ENCODE data around the gene PLD4. TPM values are rescaled to one million over a fixed set of nuclear protein-coding genes. Genes with fewer than 3 reads are reported as not detected.

Gene PLD4
- total and polyA plus RNA-seq, 2 of the 8 experiments (the other 6 are each of a cell fraction or from before 2014, with no cell fraction given) = 0.05 TPM; not detected in 1

- Histone ChIP-seq H3K23me2 (ENCODE audit: low read depth, low read length) (no peaks in the 10 kb centered on the region), H2BK15ac (ENCODE audit: low read length) (no peak overlapping the region), H2AFZ (ENCODE audit: low read length) (no peak overlapping the region), H4K20me1 (replicated peaks in 1 of 2; ENCODE audit: control insufficient read depth in 1 of 2, insufficient read depth in 2 of 2, low read length in 2 of 2) (peaks cover 0 to 1% of the 10 kb centered on the region in 2 experiments), H2AK5ac (ENCODE audit: low read depth, low read length) (no peak overlapping the region), H3K4me1 (replicated peaks in 1 of 4; ENCODE audit: control insufficient read depth in 3 of 4, insufficient read depth in 4 of 4, low read length in 3 of 4) (peaks cover 0 to 2% (median 0%) of the 10 kb centered on the region in 4 experiments; a peak in 1 of 7 replicates), H3K4me2 (ENCODE audit: insufficient read depth in 1 of 2, low read depth in 2 of 2, low read length in 2 of 2) (no peak overlapping the region), H3K79me2 (ENCODE audit: control insufficient read depth in 1 of 2, insufficient read depth in 2 of 2, low read length in 2 of 2) (no peaks in the 10 kb centered on the region), H2BK5ac (ENCODE audit: low read depth, low read length) (no peak overlapping the region), H3K18ac (ENCODE audit: extremely low read depth, low read length) (no peak overlapping the region), H4K5ac (ENCODE audit: insufficient read length, low read depth, low read length) (no peak overlapping the region), H3K36me3 (ENCODE audit: control insufficient read depth in 2 of 4, insufficient read depth in 4 of 4, low read length in 3 of 4) (no peaks in the 10 kb centered on the region), H3K27ac (ENCODE audit: low read depth, low read length) (no peak overlapping the region), H2BK120ac (replicated peaks; ENCODE audit: low read depth, low read length) (no peak overlapping the region), H3K9ac (replicated peaks in 1 of 4; ENCODE audit: extremely low read depth in 1 of 4, low read depth in 3 of 4, low read length in 3 of 4) (no peak overlapping the region), H2BK12ac (ENCODE audit: low read depth, low read length) (no peak overlapping the region), H3K14ac (ENCODE audit: insufficient read length) (no peak overlapping the region), H2BK20ac (ENCODE audit: low read length) (no peak overlapping the region), H3K27me3 (replicated peaks in 1 of 4; ENCODE audit: control insufficient read depth in 3 of 4, extremely low read depth in 1 of 4, insufficient read depth in 3 of 4, low read length in 3 of 4) (peaks cover 0 to 3% (median 1%) of the 10 kb centered on the region in 4 experiments; a peak in 2 of 7 replicates), H3K79me1 (ENCODE audit: low read depth, low read length) (no peaks in the 10 kb centered on the region), H4K8ac (ENCODE audit: extremely low read depth, insufficient read depth, low read length) (no peak overlapping the region), H3K23ac (ENCODE audit: insufficient read length) (no peak overlapping the region), H3K56ac (replicated peaks; ENCODE audit: insufficient read length, low read depth, low read length) (no peak overlapping the region), H4K91ac (replicated peaks; ENCODE audit: insufficient read length, low read length) (no peak overlapping the region), H3K4ac (replicated peaks; ENCODE audit: insufficient read length, low read depth, low read length) (no peak overlapping the region), H3K4me3 (ENCODE audit: extremely low read depth in 1 of 4, insufficient read depth in 2 of 4, low read depth in 3 of 4, low read length in 4 of 4) (no peak overlapping the region), H3K9me3 (ENCODE audit: insufficient read depth in 2 of 2, low read depth in 1 of 2, low read length in 1 of 2) (no peaks in the 10 kb centered on the region)
- 86% methylated on average over 12 of the region's 12 CpGs; no CpG with 5 or more reads in 1 of the 2 experiments for WGBS, 2 experiments (ENCODE audit: extremely low coverage in 1 of 2, insufficient coverage in 1 of 2, insufficient read length in 1 of 2, insufficient replicate concordance in 2 of 2, low coverage in 1 of 2, low lambda C conversion rate in 2 of 2, missing lambda C conversion rate in 1 of 2)
- POLR2A ChIA-PET (ENCODE audit: partially characterized antibody) = interaction anchor here (1.7 kb wide), 1 partner anchor 12 kb away, joined by 4 read pairs; no protein-coding TSS in a partner anchor
- DNase-seq (ENCODE audit: low read depth in 1 of 2, low spot score in 2 of 2) = no peak
- no peak for FAIRE-seq
- CTCF ChIA-PET (ENCODE audit: partially characterized antibody) = interaction anchor here (0.6 to 1.4 kb wide), 4 partner anchors 23 to 84 kb away, joined by 3 read pairs; partner anchors contain the start of gene PLD4
- no peak for TF ChIP-seq ATF2 (IDR thresholded peaks at IDR 0.05; ENCODE audit: low read length)
- TF ChIP-seq CREB1 (IDR thresholded peaks at IDR 0.05) = no peak
- TF ChIP-seq KDM4A (IDR thresholded peaks at IDR 0.05; ENCODE audit: low read depth, low read length, severe bottlenecking) = no peak
- TF ChIP-seq EP300 (IDR thresholded peaks at IDR 0.05; ENCODE audit: borderline replicate concordance in 1 of 2, low read depth in 2 of 2, low read length in 2 of 2) = no peak
- no peak for TF ChIP-seq TAF1 (IDR thresholded peaks at IDR 0.05; ENCODE audit: low read depth, low read length)
These were observed 23.8 kb upstream of the PLD4 start for GRCh38 chr14:104900639-104901512.

Data from H1 (cell line).